NCI-H2081 treated with DMSO at 0.1 percent for 48 hours (cell line): ENCODE results near the gene IFT122.
A peak's percentile ranks its signal among the peaks of the same experiment; 100 is the strongest.
"Not testable (repeated sequence)": the region's sequence is repeated elsewhere in the genome, so short reads cannot be mapped to it uniquely, and the experiment has no call there.

Experiments
- DNase-seq: peaks from one replicate; lab custom pipeline; 2025; lab: John Stamatoyannopoulos, UW

IFT122 gene

GRCh38 chr3:129473067-129473768, 33.2 kb downstream of the IFT122 start:
- no peak for DNase-seq

GRCh38 chr3:129473769-129474152, 33.7 kb downstream of the IFT122 start:
- no peak for DNase-seq

DNA sequence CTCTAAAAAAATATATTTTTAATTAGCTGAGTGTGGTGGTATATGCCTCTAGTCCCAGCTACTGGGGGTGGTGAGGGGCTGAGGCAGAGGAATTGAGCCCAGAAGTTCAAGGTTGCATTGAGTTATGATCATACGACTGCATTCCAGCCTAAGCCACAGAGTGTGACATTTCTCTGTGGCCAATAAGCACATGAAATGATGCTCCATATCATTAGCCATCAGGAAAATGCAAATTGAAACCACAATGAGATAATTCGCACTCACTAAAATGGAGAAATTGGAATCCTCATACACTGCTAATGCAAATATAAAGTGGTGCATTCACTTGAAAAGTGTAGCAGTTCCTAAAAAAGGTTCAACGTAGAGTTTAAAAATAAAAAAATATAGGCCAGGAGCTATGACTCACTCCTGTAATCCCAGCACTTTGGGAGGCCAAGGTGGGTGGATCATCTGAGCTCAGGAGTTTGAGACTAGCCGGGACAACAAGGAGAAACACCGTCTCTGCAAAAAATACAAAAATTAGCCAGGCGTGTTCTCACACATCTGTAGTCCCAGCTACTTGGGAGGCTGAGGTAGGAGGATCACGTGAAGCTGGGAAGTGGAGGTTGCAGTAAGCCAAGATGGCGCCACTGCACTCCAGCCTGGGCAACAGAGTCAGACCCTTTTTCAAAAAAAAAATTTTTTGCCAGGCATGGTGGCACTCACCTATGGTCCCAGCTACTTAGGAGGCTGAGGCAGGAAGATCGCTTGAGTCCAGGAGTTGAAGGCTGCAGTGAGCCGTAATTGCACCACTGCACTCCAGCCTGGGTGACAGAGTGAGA, 35.2 kb downstream of the IFT122 start:
- no peak for DNase-seq

GRCh38 chr3:129475863-129476262, 35.8 kb downstream of the IFT122 start:
- DNase-seq: no peak

GRCh38 chr3:129476586-129476985, 36.6 kb downstream of the IFT122 start:
- DNase-seq: no peak

- DNase-seq: not testable (repeated sequence)
Observed at GRCh38 chr3:129481225-129481765, 41.3 kb downstream of the IFT122 start.

DNA sequence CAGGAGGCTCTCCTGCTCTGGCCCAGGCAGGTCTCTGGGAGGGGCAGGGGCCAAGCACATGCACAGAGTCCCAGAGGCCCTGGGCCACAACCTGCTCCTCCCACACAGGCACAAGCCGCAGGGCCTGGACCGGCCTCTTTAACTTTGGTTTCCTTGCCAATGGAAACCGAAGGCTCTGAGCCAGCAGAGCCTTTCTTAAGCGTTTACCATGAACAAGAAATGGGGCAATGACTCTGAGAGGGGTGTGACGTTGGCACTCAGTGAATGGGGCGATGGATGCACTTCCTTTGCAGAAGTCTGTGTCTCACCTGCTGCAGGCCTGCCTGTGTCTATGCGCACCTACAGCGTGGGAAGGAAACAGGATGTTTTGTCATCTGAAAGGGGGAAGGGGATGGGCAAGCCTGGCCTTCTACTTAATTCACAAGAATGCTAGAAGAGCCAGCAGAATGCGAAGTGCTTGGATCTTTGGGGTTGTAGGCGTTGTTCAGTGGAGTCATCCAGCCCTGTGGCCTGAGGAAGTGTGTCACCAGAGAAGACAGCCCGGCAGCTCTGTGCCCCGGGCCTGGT, 41.8 kb downstream of the IFT122 start:
- DNase-seq: no peak

DNA sequence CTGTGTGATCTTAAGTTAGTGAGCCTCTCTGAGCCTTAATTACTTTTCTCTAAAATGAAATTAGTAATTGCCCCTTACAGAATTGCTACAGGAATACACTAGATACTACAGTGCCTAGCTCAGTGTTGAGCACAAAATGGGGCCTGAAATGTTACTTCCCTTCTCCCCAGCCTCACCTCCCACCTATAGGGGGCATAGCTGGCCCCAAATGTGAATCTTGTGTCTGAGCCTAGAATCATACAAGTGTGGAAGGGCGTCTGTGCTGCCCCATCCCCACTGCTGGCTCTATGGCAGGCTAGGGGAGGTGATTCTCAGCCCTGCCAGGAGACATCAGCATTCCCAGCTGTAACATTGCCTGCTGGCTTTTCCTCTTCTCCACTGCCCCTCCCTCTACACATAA, 42.7 kb downstream of the IFT122 start:
- DNase-seq: no peak

GRCh38 chr3:129483870-129484269, 43.8 kb downstream of the IFT122 start:
- DNase-seq: no peak

DNA sequence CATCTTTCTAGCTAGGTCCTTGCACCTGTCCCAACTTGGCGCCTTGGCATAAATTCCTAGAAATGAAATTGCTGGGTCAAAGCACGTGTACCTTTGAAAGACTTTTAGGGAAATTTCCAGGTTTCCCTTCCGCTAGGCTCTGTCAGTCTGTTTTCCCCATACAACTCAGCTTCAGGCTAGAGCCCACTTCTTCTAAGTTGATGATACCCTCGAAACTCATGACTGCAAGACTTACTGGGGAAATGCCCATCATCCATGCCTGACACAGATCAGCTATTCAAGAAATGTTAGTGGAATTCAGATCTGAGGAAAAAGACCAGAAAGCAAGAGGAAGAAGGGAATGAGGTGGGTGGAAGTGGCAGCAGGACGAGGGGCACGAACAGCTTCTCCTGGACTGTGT, 45.1 kb downstream of the IFT122 start:
- not testable (repeated sequence) for DNase-seq

GRCh38 chr3:129485721-129486663, 46.0 kb downstream of the IFT122 start:
- no peak for DNase-seq

GRCh38 chr3:129486664-129487035, 46.6 kb downstream of the IFT122 start:
- DNase-seq: no peak

DNA sequence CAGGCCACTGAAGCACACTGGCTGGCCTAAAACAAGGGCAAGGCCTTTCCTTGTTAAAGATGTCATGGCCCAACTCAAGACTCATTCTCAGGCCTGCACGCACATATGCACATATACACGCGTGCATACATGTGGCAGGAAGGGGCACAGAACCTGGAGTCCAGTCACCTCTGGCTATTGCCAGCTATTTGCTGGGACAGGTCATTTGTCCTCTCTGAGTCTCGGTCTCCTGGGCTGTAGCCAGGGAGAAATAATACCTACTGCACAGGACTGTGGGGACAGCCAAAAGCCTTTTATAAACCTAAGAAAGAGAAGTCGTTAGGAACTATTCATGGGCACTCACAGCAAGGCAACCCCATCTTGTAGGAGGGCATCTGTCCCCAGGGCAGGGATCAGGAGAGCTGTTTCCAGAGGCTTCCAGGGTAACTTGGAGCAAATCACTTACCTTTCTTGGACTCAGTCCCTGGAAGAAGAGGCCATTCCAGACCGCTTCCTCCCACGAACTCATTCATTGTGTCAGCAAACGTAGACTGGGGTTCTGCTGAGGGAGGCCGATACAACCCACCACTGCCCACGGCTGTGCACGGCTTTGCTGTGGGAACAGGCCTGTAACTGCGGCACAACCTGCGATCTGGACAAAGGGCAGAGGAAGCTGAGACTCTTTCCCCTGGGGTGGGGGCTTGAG, 47.3 kb downstream of the IFT122 start:
- DNase-seq: no peak

DNA sequence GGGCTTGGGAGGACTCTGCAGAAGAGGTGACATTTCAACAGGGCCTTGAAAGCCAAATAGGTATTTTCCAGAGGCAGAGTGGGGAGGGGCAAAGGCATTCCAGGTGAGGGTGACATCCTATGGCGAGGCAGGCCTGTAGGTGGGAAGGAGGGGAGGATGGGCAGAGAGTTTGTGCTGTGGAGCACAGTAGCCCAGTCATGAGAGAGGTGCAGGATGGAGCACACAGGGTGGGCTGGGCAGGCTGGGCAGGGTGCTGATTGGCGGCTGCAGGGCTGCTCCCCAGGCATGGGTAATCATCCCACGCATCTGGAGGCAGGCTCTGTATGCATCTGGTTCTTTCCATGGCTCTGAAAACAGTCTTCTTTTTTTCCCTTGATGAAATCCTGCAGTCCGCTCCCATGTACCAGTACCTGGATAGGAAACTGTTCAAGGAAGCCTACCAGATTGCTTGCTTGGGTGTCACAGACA, 47.9 kb downstream of the IFT122 start:
- DNase-seq: not testable (repeated sequence)

- DNase-seq: not testable (repeated sequence)
Observed at GRCh38 chr3:129489258-129489657, 49.2 kb downstream of the IFT122 start.

GRCh38 chr3:129490273-129490675, 50.2 kb downstream of the IFT122 start:
- DNase-seq: peak; percentile 84

DNA sequence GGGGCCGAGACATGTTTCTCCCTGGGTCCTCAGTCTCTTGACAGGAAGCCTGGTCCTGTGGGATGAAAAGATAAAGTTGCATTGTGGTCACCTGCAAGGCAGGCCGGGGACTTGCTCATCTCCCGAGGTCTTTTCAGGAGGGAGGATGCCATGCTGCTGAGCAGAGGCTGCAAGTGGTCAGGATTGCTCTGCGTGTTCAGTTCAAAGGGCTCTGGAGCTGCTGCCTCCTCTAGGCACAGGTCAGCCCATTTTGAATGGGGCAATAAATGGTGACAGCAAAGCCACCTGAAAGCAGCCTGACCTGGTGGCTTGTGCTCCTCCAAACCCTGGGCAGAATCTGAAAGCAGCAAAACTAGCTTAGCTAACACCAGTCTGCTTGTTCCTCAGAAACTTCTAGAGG, 51.1 kb downstream of the IFT122 start:
- DNase-seq: not testable (repeated sequence)

GRCh38 chr3:129491794-129492193, 51.8 kb downstream of the IFT122 start:
- no peak for DNase-seq

GRCh38 chr3:129492691-129493090, 52.7 kb downstream of the IFT122 start:
- DNase-seq: no peak

DNA sequence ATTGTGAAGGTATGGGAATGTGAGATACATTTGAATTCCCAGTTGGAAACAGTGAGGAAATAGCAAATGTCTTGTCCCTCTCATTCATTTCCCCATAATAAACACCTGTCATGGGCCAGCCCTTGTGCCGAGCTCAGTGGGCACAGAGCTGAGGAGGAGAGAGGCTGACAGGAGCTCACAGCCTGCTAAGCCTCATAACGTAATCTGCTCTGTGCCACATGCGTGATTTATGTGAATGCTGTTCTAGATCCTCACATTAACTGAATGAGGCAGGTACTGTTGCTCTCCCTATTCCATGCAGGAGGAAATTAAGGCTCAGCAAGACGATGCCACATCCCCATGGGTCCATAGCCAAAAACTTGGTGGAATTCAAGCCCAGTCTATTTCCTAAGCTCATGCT, 53.2 kb downstream of the IFT122 start:
- DNase-seq: no peak

- not testable (repeated sequence) for DNase-seq
Observed at GRCh38 chr3:129494499-129494898, 54.5 kb downstream of the IFT122 start.
